HG02870 (cell line): ENCODE measurements around the gene AHI1.

ENCODE experiments used
- ATAC-seq: cut with Tn5 transposase; IDR thresholded peaks from one replicate; pipeline ENCODE4 v1.9.1; 2021; ENCODE audit warnings: mild to moderate bottlenecking, moderate library complexity; ENCODE audit not compliant: unreplicated experiment

The AHI1 gene

DNA sequence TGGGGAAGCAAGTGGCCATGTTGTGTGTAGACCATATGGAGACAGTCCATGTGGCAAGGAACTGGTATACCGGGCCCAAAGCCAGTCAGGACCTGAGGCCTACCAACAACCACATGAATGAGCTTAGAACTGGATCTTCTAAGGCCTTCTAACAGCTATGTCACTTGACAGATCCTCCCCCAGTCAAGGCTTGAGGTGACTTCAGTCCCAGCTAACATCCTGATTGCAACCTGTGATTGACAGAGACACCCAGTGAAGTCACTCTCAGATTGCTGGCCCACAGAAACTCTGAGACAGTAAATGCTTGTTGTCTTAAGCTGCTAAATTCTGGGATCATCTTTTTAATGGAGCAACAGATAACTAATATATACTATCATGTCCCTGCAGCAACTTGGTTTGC, 32.9 kb downstream of the AHI1 start:
- no peak for ATAC-seq

DNA sequence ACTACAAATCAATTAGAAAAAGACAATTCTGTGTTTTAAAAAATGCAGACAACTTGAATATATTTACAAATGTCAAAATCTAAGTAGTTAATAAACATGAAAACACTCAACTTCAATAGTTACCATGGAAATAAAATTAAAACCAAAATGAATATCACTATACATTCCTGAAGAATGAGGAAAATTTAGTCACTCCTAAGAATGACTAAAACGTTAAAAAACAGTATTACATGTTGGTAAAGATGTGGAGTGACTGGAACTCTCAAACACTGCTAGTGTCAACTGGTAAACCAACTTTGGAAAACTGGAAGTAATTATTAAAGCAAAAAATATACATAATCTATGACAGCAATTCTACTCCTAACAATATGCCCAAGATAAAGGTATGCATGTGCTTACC, 36.3 kb downstream of the AHI1 start:
- ATAC-seq, result no peak

DNA sequence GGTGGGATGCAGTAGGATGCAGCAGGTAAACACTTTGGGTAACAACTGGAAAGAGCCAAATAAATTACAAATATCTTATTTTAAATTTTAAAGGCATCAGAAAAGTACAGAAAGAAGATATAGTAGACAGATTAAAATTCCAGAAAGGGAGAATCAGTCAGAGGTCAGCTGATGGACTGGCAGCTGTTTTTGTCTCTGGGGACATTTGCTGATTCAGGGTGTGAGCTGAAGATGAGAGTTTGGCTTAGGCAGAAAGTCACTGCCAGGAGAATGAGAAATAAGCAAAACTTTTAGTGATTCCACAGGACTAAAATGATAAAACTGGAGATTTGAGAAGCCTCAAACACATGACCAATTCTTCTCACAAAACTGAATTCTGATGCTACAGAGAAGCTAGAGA, 39.5 kb downstream of the AHI1 start:
- no peak for ATAC-seq

DNA sequence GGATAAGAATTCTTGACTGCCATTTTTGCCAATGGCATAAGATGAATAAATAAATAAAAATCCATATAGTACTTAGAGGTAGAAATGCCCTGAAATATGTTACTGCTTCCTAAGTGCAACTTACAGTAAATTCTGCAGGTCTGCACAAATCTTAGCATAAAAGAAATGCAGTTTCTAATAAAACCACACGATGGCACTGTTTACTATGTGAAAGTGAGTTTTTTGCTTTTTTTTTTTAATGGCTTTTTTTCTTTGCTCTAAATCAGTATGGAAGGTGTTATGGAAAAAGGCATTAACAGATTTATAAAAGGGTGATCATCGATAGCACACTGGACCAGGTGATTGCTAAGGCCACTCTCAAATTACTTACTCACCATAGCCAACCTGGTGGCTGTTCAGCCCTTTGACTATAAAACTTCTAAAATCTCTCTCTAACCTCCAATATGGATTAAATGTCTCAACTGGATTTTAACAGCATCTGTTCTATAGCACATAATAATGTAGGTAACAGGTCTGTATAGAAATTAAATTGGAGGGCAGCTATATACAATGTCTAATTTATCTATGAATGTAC, 45.8 kb downstream of the AHI1 start:
- no peak for ATAC-seq

DNA sequence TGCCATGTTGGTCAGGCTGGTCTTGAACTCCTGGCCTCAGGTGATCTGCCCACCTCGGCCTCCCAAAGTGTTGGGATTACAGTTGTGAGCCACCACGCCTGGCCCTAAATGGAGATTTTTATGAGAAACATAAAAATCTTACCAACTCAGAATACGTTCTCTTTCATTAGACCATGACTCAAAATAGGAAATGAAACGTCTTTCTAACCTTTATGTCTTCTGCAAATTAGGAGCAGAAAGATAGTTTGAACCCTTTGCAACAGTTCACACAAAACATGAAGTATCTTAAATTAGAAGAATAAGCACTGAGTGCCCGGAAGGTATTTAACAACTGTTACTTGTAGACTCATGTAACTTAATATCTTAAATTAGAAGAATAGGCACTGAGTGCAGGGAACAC, 48.3 kb downstream of the AHI1 start:
- no peak for ATAC-seq

DNA sequence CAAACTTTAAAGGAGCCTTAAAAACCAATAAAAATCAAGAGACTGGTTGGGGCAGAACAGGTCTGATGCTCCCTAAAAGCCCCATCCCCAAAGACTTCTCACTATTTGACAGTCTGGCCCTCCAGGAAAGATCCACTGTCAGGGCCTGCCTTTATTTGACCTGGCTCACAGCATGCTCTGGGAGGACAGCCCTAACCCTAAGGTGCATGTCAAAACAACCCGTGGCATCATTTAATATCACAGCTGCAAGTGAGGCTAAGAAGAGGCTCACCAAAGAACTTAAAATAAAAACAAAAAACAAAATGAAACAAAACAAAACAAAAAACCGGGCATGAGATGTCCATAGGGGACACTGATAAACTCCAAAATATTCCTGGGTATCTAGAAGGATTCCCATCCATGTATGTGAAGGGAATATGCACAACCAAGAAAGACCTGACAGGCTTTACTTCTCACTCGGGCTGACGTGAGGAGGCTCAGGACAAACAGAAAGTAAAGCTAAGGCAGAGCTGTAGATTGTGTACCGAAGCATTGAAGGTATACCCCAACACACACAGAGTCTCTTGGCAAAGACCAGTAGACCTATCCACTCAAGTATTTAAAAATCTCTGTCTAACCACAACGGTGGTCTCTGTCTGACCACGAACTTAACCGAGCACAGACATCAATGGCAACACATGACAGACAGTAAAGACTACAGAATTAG, 57.3 kb downstream of the AHI1 start:
- ATAC-seq, result peak; percentile 62

DNA sequence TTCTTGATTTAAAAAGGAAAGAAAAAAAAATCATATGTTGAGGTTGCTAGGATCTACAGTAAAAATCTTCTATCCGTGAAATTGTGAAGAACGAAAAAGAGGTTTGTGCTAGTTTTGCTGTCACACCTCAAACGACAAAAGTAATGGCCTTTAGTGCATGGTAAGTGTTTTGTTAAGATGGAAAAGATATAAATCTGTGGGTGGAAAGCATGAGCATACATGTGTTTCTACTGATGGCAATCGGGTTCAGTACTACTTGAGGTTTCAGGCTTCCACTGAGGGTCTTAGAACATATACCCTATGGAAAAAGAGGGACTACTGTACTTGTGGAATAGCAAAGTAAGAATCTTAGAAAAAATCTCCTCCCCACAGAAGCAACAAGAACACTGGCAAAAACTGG, 58.0 kb downstream of the AHI1 start:
- ATAC-seq, result no peak

DNA sequence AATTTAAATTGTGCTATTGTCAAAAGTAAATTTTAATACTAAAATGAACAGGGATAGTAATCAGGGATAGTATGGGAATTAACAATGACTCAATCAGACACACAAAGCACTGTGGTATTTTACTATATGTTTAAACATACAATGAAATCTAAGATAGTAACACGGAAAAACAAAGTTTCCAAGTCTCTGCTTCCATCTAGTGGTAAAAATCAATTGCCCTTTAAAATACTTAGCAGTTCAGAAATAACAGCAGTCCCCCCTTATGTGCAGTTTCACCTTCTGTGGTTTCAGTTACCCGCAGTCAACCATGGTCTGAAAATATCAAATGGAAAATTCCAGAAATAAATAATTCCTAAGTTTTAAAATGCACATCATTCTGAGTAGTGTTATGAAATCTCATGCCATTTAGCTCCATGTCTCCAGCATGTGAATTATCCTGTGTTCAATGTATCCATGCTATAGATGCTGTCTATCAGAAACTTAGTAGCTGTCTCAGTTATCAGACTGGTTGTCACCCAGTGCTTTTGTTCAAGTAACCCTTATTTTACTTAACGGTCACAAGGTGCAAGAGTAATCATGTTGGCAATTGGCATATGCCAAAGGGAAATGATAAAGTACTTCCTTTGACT, 58.5 kb downstream of the AHI1 start:
- no peak for ATAC-seq

DNA sequence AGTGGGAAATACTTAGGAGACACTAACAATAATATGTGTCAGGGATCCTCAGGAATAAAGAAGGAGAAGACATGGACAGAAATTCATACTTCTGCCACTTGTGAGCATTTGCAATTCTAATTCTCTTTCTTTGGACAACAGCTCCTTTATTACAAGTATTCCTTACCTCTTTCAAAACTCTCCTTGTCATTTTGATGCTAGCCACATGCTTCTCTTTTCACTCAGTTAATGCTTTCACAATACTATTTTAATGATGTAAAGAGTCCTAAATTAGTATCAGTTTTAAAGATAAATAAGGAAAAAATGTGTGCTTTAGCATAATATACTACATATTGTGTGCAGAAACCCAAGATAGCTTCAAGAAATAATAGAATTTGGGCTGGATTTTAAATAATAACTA, 62.5 kb downstream of the AHI1 start:
- ATAC-seq, result no peak

DNA sequence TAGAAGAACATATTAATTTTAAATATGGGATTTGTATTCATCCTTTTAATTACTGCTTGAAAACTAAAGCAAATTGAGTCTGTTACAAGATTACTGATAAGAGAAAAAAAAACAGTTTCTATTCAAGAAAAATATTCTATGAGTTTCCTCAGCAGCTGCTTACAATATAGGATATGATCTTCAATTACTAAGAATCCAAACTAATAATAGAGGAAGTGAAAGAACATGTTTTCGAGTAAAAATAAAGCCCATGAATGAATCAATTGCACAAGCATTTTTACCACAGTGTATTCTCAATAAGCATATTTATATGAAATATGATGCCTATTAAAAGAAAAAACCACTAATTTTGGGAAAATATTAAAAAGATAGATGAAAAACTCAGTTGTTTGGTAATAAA, 63.4 kb downstream of the AHI1 start:
- no peak for ATAC-seq

DNA sequence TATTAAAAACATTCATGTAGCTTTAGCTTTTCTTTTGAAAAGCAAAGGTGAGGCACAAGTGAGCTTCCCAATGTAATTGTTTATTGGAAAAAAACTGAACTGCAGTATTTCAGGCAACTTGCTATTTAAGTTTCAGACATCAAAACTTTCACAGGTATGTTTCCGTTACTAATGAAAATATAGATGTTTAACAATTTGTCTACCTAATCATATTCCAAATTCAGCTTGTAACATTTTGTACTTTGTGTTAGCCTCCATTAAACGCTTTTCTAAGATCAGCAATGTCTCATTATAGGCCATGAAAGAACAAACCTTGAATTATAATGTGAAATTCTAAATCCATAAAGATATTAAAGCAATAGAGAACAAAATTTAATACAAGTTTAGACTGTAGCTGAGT, 69.5 kb downstream of the AHI1 start:
- ATAC-seq, result no peak

DNA sequence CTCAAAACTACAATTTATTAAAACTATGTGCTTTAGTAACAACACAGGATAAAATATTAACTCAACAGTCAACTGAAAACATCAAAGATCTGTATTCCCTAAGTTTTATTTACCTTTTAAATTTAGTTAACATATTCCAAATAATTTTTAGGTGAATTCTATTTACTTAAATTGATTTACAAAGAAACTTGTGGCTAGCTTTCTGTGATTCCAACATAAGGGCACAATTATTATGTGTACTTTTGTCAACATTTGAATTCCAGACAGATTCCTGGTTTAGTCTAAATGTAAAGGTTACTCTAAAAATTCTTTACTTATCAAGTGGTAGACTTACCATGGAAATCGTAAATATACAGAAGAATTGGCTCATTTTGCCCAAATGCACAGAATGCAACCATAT, 70.7 kb downstream of the AHI1 start:
- no peak for ATAC-seq

DNA sequence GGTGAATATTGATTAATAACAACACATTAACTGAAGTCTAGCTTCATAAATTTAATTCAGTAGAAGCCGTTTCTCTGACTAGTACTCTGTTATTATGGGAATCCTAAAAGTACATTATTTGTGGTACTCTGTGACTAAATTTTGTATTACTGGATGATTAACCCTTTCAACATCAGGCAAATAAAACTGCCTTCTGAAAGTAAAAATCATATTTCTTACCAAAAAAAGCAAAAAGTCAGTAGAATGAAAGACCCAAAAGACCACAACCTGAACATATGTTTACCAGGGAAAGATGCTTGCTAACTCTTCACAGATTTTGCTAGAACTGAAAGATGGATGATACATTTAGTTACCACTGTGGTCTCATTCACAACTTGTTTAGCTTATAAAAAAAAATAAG, 73.2 kb downstream of the AHI1 start:
- peak; percentile 56 for ATAC-seq

DNA sequence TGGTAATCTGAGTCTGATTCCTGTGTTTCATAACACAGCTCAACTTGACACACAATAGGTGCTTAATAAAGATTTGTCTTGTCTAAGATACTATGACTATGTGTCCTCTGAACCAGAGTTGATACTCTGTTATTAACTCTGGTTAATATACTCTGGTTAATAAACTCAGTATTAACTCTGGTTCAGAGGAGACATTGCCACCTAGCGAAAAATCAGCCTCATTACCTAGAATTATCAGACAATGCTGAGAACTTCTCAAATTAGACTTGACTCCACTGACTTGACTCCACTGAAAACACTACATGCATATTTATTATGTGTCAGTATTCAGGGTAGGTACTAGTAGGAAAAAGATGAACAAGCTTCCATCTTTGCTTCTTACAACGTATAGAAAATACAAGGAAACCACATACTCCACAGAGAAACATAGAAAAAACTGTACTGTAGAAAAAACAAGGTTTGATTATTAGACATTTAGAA, 73.9 kb downstream of the AHI1 start:
- ATAC-seq, result peak; percentile 65

DNA sequence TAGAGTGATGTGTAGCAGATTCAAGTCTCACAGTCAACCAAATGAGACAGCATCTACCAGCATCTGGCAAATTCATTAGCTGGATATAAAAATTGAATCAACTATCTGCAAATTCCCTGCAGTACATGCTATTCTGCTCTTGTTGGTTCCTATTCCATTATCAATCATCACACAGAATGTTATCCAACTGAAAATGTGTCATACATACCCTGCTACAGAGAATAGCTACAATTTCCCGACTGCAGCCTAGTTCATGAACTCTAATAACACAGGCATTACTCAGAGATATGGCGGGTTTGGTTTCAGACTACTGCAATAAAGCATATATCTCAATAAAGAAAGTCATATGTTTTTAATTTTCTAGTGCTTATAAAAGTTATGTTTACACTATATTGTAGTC, 78.4 kb downstream of the AHI1 start:
- ATAC-seq, result no peak

DNA sequence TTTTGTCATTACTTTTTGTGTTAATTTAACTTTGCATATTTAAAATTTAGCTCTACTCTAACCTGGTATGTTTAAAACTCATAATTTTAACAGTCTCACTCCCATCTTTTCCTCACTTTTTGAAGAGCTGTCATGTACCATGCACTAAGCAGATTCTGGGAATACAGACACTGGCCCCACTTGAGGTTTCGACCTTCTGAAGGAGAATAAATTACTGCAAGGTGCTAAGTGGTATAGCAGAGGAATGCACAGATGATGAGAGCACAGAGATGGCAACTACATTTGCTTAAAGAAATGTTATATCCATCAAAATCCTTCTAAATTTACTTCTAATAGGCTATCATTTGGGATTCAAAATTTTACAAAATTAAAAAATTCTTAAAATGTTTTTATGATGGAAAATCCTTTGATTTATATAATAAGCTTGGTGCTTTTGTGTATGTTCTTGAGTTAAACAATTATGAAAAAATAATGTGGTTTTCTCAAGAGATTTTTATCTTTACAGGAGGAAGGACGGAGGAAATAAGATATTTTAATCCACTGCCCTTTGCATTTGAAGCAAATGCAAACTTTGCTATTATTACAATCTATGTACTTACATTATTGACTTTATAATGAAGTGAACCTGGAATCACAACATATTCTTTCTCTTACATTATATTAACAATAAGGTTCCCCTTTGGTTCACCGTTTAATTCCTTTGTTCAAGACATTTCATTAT, 79.3 kb downstream of the AHI1 start:
- ATAC-seq, result no peak

DNA sequence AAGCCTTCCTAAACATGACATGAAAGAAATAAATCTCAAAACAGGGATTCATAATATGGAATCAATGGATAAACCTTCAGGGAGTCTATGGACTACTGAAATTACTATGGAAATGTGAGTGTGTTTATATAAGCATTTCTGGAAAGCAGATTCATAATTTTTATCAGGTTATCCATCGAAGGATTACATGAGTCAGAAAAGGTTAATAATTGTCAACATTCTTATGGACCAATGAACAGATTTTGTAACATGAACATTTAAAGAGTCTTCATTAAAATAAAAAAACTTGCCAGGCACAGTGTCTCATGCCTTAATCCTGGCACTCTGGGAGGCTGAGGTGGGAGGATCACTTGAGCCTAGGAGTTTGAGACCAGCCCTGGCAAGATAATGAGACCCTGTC, 84.8 kb downstream of the AHI1 start:
- ATAC-seq, result no peak

DNA sequence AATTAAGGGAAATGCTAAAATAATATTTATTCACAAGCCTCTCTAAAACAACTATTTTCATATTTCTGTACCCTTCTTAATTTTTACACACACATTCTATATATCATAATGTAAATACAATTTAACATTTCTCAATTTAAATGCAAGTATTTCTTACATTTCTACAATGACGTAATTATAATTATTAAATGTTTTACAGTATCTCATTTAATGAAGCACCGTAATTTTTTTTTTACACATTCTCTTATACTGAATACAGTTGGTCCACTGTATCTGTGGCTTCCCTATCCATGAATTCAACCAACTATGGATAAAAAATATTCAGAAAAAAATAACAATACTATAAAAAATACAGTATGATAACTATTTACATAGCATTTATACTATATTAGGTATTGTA, 85.7 kb downstream of the AHI1 start:
- ATAC-seq, result no peak

DNA sequence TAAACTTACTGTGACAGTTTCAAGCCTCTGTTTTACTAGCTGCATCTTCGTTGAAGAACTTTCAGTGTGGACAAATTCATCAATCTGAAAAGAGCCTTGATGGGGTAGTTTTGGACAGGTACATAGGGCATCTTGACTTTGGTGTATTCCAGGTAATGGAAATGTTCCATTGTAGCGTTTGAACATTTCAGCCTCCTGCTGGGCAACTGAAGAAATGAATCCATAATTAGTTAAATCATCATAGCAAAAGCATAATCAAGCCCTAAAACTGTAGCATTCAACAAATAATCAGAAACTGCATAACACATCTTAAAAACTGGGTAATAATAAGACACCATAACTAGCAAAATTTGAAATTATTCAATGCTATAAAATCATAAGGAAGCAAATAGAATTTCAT, 86.2 kb downstream of the AHI1 start:
- ATAC-seq, result no peak

DNA sequence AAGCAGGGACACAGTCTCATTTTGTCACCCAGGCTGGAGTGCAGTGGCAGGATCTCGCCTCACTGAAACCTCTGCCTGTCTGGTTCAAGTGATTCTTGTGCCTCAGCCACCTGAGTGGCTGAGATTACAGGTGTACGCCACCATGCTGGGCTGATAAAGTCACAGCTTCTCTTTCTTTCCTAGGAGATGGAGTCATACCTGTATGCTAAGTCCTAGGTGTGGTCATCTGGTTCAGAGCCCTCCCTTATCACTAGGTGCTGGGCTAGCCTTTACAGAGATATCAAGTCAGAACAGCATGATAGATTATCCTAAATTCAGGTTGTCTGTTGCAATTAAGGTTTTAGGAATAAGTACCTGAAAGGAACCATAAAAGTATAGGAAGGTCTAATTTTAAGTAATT, 86.7 kb downstream of the AHI1 start:
- no peak for ATAC-seq

DNA sequence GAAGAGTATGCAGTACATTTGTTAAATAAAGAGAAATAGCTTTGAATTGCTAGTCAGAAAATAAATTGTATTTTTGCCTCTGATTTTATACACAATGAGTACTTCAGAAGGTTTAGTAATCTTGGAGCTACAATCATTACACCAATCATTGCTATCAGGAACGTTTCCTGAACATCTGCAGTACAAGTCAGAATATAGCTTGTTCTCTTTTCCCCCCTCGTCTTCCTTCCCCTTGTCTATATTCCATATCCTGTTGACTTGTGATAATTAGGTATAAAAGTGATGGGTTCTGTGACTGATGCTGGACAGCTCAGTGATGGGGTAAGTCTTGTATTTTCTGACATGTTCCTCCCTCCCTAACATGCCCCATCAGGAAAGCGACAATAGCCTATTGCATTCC, 94.0 kb downstream of the AHI1 start:
- ATAC-seq, result no peak

DNA sequence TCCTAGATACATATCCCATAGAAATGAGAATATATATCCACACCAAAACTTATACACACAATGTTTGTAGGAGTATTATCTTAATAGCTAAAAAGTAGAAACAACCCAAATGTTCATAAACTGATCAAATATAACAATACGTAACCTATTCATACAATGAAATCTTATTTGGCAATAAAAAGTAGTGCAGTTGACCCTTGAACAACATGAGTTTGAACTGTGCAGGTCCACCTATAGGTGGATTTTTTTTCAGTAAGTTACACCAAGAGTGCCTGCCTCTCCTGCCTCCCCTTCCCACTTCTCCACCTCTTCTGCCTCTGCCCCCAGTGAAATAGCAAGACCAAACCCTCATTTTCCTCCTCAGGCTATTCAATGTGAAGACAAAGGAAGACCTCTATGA, 95.2 kb downstream of the AHI1 start:
- ATAC-seq, result no peak
